SK-N-MC (cell line): ENCODE results near the gene MRPL21.

Source experiments
- EZH2 ChIP-seq: fragments of 200-600 bp; sonication (generic); IDR thresholded peaks from one replicate; pipeline ENCODE4 v1.6.1; 2017; ENCODE audit warnings: antibody characterized with exemption
- FOXP2 ChIP-seq: optimal IDR thresholded peaks from 2 replicates; pipeline ENCODE3; 2011; ENCODE audit warnings: mild to moderate bottlenecking, moderate library complexity; ENCODE audit not compliant: insufficient read depth; ENCODE audit errors: extremely low read length, control extremely low read depth
- POLR2AphosphoS5 ChIP-seq: IDR thresholded peaks from 2 replicates; pipeline ENCODE4 v1.6.1; 2012; ENCODE audit warnings: mild to moderate bottlenecking, low read depth, low read length, borderline replicate concordance

DNA sequence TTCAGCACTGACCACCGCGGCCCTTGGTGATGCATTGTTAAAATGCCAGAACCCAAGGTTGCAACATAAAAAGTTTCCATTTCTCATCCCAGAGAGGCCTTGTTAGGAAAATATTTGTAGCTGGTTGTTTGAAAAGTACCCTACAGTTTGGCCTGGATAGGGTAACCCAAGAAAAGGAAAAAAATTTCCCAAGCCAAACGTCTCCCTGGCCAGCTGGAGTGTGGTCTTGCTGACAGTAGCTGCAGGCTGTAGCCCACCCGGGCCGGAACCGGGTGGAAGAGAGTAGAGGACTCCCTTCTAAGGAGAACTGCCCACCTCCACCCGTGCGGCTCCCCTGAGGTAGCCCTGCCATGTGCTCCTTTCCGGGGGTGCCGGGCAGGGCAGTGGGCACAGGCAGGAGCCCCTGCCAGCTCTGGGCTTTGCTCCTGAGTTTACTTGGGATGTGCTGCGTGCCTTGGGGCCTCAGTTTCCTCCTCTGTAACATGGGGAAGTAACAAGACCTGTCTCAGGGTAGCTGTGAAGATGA lies 38.5 kb upstream of the MRPL21 start:
- no peak; the same call in 1 of the 2 replicates for TF ChIP-seq POLR2AphosphoS5
- no peak for TF ChIP-seq EZH2
- no peak for TF ChIP-seq FOXP2
